GM23338 (cell line): ENCODE measurements around the gene SLC39A11. TPM values are rescaled to one million over a fixed set of nuclear protein-coding genes. Genes with fewer than 3 reads are reported as not detected.

Experiments
- ATAC-seq: fragments of 200-7000 bp; cut with Tn5 transposase; 3 replicates; pipeline ENCODE4 v1.9.1; 2020
- DNase-seq: peaks from one replicate; pipeline ENCODE4 v3.0.0-alpha.2; 2015; ENCODE audit warnings: low spot score
- H2AFZ ChIP-seq: fragments of 200-600 bp; sonication (generic); 2 replicates; pipeline ENCODE4 v1.8.0; 2016; ENCODE audit warnings: antibody characterized with exemption, mild to moderate bottlenecking, moderate library complexity
- H3F3A ChIP-seq: fragments of 200-600 bp; sonication (generic); replicated peaks from 2 replicates; pipeline ENCODE4 v1.8.0; 2017; ENCODE audit warnings: antibody characterized with exemption, mixed run types, low read depth
- H3K27ac ChIP-seq: fragments of 200-600 bp; sonication (generic); 2 replicates; pipeline ENCODE4 v1.6.1; 2016; ENCODE audit warnings: low read depth
- H3K27me3 ChIP-seq: fragments of 200-600 bp; sonication (generic); 2 replicates; pipeline ENCODE4 v1.8.0; 2016; ENCODE audit warnings: mild to moderate bottlenecking, mixed run types, moderate library complexity; ENCODE audit not compliant: insufficient read depth
- H3K36me3 ChIP-seq: fragments of 200-600 bp; sonication (generic); 2 replicates; pipeline ENCODE4 v1.8.0; 2016; ENCODE audit warnings: mild to moderate bottlenecking; ENCODE audit not compliant: insufficient read depth
- H3K4me1 ChIP-seq: fragments of 200-600 bp; sonication (generic); 2 replicates; pipeline ENCODE4 v1.8.0; 2016; ENCODE audit warnings: mild to moderate bottlenecking, moderate library complexity; ENCODE audit not compliant: insufficient read depth
- H3K4me2 ChIP-seq: fragments of 200-600 bp; sonication (generic); 2 replicates; pipeline ENCODE4 v1.7.1; 2017; ENCODE audit warnings: mixed run types
- H3K4me3 ChIP-seq: fragments of 200-600 bp; sonication (generic); 2 replicates; pipeline ENCODE4 v1.6.1; 2016; ENCODE audit warnings: mixed run types
- H3K79me2 ChIP-seq: fragments of 200-600 bp; sonication (generic); replicated peaks from 2 replicates; pipeline ENCODE4 v1.8.0; 2017; ENCODE audit warnings: mild to moderate bottlenecking; ENCODE audit not compliant: insufficient read depth
- H3K9me2 ChIP-seq: fragments of 200-600 bp; sonication (generic); 2 replicates; pipeline ENCODE4 v1.8.0; 2017; ENCODE audit not compliant: insufficient read depth
- H4K20me1 ChIP-seq: fragments of 200-600 bp; sonication (generic); replicated peaks from 2 replicates; pipeline ENCODE4 v1.8.0; 2017; ENCODE audit warnings: mild to moderate bottlenecking; ENCODE audit not compliant: insufficient read depth
- H3K27ac Mint-ChIP-seq: 2 replicates; pipeline ENCODE4 v1.8.0; 2020; ENCODE audit warnings: inconsistent platforms, mild to moderate bottlenecking, moderate library complexity, mixed read lengths
- H3K27me3 Mint-ChIP-seq: 3 replicates; pipeline ENCODE4 v1.8.0; 2022; ENCODE audit warnings: low read depth, mild to moderate bottlenecking, moderate library complexity, mixed read lengths, inconsistent platforms; ENCODE audit not compliant: insufficient read depth, poor library complexity
- H3K36me3 Mint-ChIP-seq: 3 replicates; pipeline ENCODE4 v1.8.0; 2021; ENCODE audit warnings: low read depth, mild to moderate bottlenecking, inconsistent platforms, moderate library complexity, mixed read lengths
- H3K4me1 Mint-ChIP-seq: 3 replicates; pipeline ENCODE4 v1.8.0; 2020; ENCODE audit warnings: mild to moderate bottlenecking, inconsistent platforms, mixed read lengths
- H3K4me3 Mint-ChIP-seq: 3 replicates; pipeline ENCODE4 v1.8.0; 2021; ENCODE audit warnings: moderate library complexity, mild to moderate bottlenecking, inconsistent platforms, mixed read lengths
- H3K9me3 Mint-ChIP-seq: 3 replicates; pipeline ENCODE4 v1.8.0; 2020; ENCODE audit warnings: moderate library complexity, mild to moderate bottlenecking, inconsistent platforms, mixed read lengths
- CREB1 ChIP-seq: fragments of 250-450 bp; sonication (Bioruptor Pico); IDR thresholded peaks from 2 replicates; pipeline ENCODE4 v1.5.0; 2020; ENCODE audit warnings: low read depth, mild to moderate bottlenecking, moderate library complexity
- EZH2 ChIP-seq: fragments of 200-600 bp; sonication (generic); IDR thresholded peaks from one replicate; pipeline ENCODE4 v1.8.0; 2017; ENCODE audit warnings: antibody characterized with exemption, mild to moderate bottlenecking, low read depth; ENCODE audit not compliant: unreplicated experiment
- EZH2phosphoT487 ChIP-seq: fragments of 200-600 bp; sonication (generic); IDR thresholded peaks from one replicate; pipeline ENCODE4 v1.8.1; 2018; ENCODE audit warnings: antibody characterized with exemption; ENCODE audit not compliant: unreplicated experiment
- JUNB ChIP-seq: IDR thresholded peaks from one replicate; pipeline ENCODE4 v1.6.1; 2016; ENCODE audit warnings: antibody characterized with exemption; ENCODE audit not compliant: unreplicated experiment
- NANOG ChIP-seq: IDR thresholded peaks from 2 replicates; pipeline ENCODE4 v1.6.1; 2016; ENCODE audit warnings: antibody characterized with exemption, borderline replicate concordance
- POLR2AphosphoS5 ChIP-seq: IDR thresholded peaks from 2 replicates; pipeline ENCODE4 v1.6.1; 2016; ENCODE audit warnings: antibody characterized with exemption, low read depth
- STAT1 ChIP-seq: IDR thresholded peaks from one replicate; pipeline ENCODE4 v1.6.1; 2016; ENCODE audit warnings: antibody characterized with exemption; ENCODE audit not compliant: unreplicated experiment
- ZNF114 ChIP-seq: fragments of 250-450 bp; sonication (Bioruptor Pico); IDR thresholded peaks from 2 replicates; pipeline ENCODE4 v1.5.0; 2020; ENCODE audit warnings: mild to moderate bottlenecking, moderate library complexity
- ZNF331 ChIP-seq: fragments of 250-450 bp; sonication (Bioruptor Pico); IDR thresholded peaks from 2 replicates; pipeline ENCODE4 v1.5.0; 2020; ENCODE audit warnings: low read depth, mild to moderate bottlenecking, moderate library complexity
- polyA plus RNA-seq: library from polyadenylated mRNA; unstranded; fragments of >200 nt; fragmentation: Nextera tagmentation; extraction: Ambion mirVana; gene quantifications from 2 replicates; pipeline ENCODE4 v1.2.1, GENCODE V29; 2016
- total RNA-seq: library from RNA; depleted of rRNA; stranded (reverse); fragments of >200 nt; shearing (Covaris generic); gene quantifications from 2 replicates; pipeline ENCODE4 v1.2.3, GENCODE V29; 2014
- TF ChIP-seq, protein P1 (sequence below): IDR thresholded peaks from one replicate; pipeline ENCODE4 v1.6.1; 2018; ENCODE audit warnings: antibody characterized with exemption; ENCODE audit not compliant: unreplicated experiment
- TF ChIP-seq, protein P2 (sequence below), 2 experiments: fragments of 200-600 bp in 1 of 2; sonication (generic) in 1 of 2; conservative IDR thresholded peaks; 2 replicates each; pipeline versions ENCODE4 v1.5.1 to v1.6.1; 2016 to 2017; ENCODE audit warnings: antibody characterized with exemption in 2 of 2, low read depth in 2 of 2, mild to moderate bottlenecking in 2 of 2, moderate library complexity in 1 of 2
- TF ChIP-seq, protein P3 (sequence below): fragments of 250-450 bp; sonication (Bioruptor Pico); IDR thresholded peaks from 2 replicates; pipeline ENCODE4 v1.5.0; 2020; ENCODE audit warnings: mild to moderate bottlenecking, moderate library complexity
- TF ChIP-seq, protein P4 (sequence below): IDR thresholded peaks from 2 replicates; pipeline ENCODE4 v1.6.1; 2016; ENCODE audit warnings: antibody characterized with exemption

SLC39A11 gene
- total and polyA plus RNA-seq, 2 experiments from 2014 or later = 10.8 to 18.1 TPM

DNA sequence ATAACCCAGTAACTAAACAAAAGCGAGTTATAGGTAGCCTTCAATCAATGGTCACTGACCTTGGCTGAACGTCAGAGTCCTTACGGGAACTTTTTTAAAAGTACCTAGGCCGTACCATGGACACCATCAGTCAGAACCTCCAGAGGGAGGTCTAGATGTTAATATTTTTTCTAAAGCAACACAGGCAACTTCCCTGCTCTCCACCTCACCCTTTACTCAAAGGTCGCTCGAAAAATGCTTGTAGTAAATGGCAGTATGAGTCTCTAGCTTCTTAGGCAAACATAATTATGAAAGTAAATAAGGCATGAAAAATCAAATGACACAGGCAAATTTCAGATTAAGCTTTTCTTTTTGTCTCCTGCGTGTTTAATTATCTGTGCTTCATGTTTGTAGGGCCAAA, 82.1 kb downstream of the SLC39A11 start:
- no peaks in the 10 kb centered on the region; the same call in 2 of the 3 replicates for H3K36me3 Mint-ChIP-seq
- no peak overlapping the region for H3K27ac Mint-ChIP-seq
- no peaks in the 10 kb centered on the region for H3K79me2 ChIP-seq
- H3K4me1 ChIP-seq = peaks cover 6% of the 10 kb centered on the region; the same call in 1 of the 2 replicates
- no peak for ATAC-seq
- peaks cover 10% of the 10 kb centered on the region; the same call in 2 of the 3 replicates for H3K4me1 Mint-ChIP-seq
- H3K36me3 ChIP-seq = no peaks in the 10 kb centered on the region
- H3K27me3 Mint-ChIP-seq = no peaks in the 10 kb centered on the region
- H2AFZ ChIP-seq = no peak overlapping the region
- H3K4me3 Mint-ChIP-seq = no peak overlapping the region
- no peak overlapping the region for H3K27ac ChIP-seq
- H3K9me2 ChIP-seq = no peaks in the 10 kb centered on the region
- no peak overlapping the region for H3K4me3 ChIP-seq
- H3K9me3 Mint-ChIP-seq = no peaks in the 10 kb centered on the region
- H3K27me3 ChIP-seq = no peaks in the 10 kb centered on the region
- TF ChIP-seq JUNB (no peak), STAT1 (no peak), ZNF114 (no peak), EZH2phosphoT487 (no peak), NANOG (no peak), POLR2AphosphoS5 (no peak), ZNF331 (CRISPR knock-in tag) (no peak), CREB1 (CRISPR knock-in tag) (no peak), EZH2 (no peak)
- TF ChIP-seq, protein P1, sequence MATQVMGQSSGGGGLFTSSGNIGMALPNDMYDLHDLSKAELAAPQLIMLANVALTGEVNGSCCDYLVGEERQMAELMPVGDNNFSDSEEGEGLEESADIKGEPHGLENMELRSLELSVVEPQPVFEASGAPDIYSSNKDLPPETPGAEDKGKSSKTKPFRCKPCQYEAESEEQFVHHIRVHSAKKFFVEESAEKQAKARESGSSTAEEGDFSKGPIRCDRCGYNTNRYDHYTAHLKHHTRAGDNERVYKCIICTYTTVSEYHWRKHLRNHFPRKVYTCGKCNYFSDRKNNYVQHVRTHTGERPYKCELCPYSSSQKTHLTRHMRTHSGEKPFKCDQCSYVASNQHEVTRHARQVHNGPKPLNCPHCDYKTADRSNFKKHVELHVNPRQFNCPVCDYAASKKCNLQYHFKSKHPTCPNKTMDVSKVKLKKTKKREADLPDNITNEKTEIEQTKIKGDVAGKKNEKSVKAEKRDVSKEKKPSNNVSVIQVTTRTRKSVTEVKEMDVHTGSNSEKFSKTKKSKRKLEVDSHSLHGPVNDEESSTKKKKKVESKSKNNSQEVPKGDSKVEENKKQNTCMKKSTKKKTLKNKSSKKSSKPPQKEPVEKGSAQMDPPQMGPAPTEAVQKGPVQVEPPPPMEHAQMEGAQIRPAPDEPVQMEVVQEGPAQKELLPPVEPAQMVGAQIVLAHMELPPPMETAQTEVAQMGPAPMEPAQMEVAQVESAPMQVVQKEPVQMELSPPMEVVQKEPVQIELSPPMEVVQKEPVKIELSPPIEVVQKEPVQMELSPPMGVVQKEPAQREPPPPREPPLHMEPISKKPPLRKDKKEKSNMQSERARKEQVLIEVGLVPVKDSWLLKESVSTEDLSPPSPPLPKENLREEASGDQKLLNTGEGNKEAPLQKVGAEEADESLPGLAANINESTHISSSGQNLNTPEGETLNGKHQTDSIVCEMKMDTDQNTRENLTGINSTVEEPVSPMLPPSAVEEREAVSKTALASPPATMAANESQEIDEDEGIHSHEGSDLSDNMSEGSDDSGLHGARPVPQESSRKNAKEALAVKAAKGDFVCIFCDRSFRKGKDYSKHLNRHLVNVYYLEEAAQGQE = no peak
- TF ChIP-seq, protein P2, sequence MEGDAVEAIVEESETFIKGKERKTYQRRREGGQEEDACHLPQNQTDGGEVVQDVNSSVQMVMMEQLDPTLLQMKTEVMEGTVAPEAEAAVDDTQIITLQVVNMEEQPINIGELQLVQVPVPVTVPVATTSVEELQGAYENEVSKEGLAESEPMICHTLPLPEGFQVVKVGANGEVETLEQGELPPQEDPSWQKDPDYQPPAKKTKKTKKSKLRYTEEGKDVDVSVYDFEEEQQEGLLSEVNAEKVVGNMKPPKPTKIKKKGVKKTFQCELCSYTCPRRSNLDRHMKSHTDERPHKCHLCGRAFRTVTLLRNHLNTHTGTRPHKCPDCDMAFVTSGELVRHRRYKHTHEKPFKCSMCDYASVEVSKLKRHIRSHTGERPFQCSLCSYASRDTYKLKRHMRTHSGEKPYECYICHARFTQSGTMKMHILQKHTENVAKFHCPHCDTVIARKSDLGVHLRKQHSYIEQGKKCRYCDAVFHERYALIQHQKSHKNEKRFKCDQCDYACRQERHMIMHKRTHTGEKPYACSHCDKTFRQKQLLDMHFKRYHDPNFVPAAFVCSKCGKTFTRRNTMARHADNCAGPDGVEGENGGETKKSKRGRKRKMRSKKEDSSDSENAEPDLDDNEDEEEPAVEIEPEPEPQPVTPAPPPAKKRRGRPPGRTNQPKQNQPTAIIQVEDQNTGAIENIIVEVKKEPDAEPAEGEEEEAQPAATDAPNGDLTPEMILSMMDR (conservative IDR thresholded peaks at IDR 0.05; ENCODE audit: low read depth in 2 of 2) = no peak
- TF ChIP-seq, protein P3, sequence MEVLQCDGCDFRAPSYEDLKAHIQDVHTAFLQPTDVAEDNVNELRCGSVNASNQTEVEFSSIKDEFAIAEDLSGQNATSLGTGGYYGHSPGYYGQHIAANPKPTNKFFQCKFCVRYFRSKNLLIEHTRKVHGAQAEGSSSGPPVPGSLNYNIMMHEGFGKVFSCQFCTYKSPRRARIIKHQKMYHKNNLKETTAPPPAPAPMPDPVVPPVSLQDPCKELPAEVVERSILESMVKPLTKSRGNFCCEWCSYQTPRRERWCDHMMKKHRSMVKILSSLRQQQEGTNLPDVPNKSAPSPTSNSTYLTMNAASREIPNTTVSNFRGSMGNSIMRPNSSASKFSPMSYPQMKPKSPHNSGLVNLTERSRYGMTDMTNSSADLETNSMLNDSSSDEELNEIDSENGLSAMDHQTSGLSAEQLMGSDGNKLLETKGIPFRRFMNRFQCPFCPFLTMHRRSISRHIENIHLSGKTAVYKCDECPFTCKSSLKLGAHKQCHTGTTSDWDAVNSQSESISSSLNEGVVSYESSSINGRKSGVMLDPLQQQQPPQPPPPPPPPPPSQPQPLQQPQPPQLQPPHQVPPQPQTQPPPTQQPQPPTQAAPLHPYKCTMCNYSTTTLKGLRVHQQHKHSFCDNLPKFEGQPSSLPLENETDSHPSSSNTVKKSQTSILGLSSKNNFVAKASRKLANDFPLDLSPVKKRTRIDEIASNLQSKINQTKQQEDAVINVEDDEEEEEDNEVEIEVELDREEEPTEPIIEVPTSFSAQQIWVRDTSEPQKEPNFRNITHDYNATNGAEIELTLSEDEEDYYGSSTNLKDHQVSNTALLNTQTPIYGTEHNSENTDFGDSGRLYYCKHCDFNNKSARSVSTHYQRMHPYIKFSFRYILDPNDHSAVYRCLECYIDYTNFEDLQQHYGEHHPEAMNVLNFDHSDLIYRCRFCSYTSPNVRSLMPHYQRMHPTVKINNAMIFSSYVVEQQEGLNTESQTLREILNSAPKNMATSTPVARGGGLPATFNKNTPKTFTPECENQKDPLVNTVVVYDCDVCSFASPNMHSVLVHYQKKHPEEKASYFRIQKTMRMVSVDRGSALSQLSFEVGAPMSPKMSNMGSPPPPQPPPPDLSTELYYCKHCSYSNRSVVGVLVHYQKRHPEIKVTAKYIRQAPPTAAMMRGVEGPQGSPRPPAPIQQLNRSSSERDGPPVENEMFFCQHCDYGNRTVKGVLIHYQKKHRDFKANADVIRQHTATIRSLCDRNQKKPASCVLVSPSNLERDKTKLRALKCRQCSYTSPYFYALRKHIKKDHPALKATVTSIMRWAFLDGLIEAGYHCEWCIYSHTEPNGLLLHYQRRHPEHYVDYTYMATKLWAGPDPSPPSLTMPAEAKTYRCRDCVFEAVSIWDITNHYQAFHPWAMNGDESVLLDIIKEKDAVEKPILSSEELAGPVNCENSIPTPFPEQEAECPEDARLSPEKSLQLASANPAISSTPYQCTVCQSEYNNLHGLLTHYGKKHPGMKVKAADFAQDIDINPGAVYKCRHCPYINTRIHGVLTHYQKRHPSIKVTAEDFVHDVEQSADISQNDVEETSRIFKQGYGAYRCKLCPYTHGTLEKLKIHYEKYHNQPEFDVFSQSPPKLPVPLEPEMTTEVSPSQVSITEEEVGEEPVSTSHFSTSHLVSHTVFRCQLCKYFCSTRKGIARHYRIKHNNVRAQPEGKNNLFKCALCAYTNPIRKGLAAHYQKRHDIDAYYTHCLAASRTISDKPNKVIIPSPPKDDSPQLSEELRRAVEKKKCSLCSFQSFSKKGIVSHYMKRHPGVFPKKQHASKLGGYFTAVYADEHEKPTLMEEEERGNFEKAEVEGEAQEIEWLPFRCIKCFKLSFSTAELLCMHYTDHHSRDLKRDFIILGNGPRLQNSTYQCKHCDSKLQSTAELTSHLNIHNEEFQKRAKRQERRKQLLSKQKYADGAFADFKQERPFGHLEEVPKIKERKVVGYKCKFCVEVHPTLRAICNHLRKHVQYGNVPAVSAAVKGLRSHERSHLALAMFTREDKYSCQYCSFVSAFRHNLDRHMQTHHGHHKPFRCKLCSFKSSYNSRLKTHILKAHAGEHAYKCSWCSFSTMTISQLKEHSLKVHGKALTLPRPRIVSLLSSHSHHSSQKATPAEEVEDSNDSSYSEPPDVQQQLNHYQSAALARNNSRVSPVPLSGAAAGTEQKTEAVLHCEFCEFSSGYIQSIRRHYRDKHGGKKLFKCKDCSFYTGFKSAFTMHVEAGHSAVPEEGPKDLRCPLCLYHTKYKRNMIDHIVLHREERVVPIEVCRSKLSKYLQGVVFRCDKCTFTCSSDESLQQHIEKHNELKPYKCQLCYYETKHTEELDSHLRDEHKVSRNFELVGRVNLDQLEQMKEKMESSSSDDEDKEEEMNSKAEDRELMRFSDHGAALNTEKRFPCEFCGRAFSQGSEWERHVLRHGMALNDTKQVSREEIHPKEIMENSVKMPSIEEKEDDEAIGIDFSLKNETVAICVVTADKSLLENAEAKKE (CRISPR knock-in tag) = no peak
- TF ChIP-seq, protein P4, sequence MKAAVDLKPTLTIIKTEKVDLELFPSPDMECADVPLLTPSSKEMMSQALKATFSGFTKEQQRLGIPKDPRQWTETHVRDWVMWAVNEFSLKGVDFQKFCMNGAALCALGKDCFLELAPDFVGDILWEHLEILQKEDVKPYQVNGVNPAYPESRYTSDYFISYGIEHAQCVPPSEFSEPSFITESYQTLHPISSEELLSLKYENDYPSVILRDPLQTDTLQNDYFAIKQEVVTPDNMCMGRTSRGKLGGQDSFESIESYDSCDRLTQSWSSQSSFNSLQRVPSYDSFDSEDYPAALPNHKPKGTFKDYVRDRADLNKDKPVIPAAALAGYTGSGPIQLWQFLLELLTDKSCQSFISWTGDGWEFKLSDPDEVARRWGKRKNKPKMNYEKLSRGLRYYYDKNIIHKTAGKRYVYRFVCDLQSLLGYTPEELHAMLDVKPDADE = no peak
- no peak overlapping the region for H3K4me2 ChIP-seq
- H4K20me1 ChIP-seq = no peaks in the 10 kb centered on the region
- no peak for DNase-seq
- no peaks in the 10 kb centered on the region for H3F3A ChIP-seq
